Left ventricle myocardium inferior (tissue), 1 donor: ENCODE results near the gene XYLT1. TPM values are rescaled to one million over a fixed set of nuclear protein-coding genes. Genes with fewer than 3 reads are reported as not detected.

ENCODE experiments used
- DNase-seq: peaks from one replicate; pipeline ENCODE4 v3.0.0-alpha.2; 2020
- H3K27ac ChIP-seq: fragments of 200-600 bp; replicated peaks from 2 replicates; pipeline ENCODE4 v1.8.0; 2021
- H3K27me3 ChIP-seq: fragments of 200-600 bp; 2 replicates; pipeline ENCODE4 v1.8.0; 2021; ENCODE audit warnings: low read depth
- H3K36me3 ChIP-seq: fragments of 200-600 bp; 2 replicates; pipeline ENCODE4 v1.8.0; 2021
- H3K4me1 ChIP-seq: fragments of 200-600 bp; 2 replicates; pipeline ENCODE4 v1.8.0; 2021
- H3K4me3 ChIP-seq: fragments of 200-600 bp; 2 replicates; pipeline ENCODE4 v1.8.0; 2021; ENCODE audit warnings: mild to moderate bottlenecking, moderate library complexity
- H3K9me3 ChIP-seq: fragments of 200-600 bp; replicated peaks from 2 replicates; pipeline ENCODE4 v1.8.0; 2021
- intact Hi-C: fragments of 100-400 bp; cut with micrococcal nuclease; formaldehyde crosslinking; loops from one replicate; pipeline ENCODE4 v1.11.0; 2022
- total RNA-seq: library from RNA; stranded (reverse); fragmentation: NEBNext Ultra II Directional; extraction: Animal tissue kit (Norgen Biotek cat#: 25700); gene quantifications from one replicate; pipeline ENCODE4 v1.2.1, GENCODE V29; 2021
- TF ChIP-seq, protein P1 (sequence below): fragments of 200-600 bp; IDR thresholded peaks from 2 replicates; pipeline ENCODE4 v1.8.0; 2021; ENCODE audit warnings: antibody characterized with exemption, mild to moderate bottlenecking, borderline replicate concordance
- donor health status: DM: no; HTN: yes; CAD: no; lungs with severe emphysema.

XYLT1 gene
- total RNA-seq, 1 donor from 2014 or later = 1.4 TPM

DNA sequence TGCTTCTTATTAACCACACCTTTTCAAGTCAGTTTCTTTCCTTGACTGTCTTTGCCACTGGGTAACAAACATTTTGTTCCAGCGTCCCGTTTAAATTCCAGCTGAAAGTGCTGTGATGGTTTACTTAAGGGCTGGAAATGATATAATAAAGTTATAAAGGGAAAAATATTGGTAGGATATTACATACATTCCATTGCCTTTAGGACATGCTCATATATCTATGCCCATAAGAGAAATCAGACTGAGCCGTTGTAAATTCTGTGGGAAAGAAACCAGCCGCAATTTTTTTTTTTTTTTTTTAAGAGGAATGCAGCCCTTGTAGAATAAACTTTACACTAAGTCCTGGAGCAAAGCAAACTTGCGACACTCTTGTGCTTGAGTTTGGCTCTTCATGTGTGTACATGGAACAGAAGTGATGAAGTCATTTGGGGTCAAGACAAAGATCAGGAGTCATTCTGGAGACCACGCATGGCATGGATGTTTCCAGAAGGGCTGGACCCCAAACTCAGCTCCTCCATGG lies 210.9 kb downstream of the XYLT1 start:
- Histone ChIP-seq H3K27ac (no peak overlapping the region), H3K4me3 (no peak overlapping the region)
- TF ChIP-seq, protein P1, sequence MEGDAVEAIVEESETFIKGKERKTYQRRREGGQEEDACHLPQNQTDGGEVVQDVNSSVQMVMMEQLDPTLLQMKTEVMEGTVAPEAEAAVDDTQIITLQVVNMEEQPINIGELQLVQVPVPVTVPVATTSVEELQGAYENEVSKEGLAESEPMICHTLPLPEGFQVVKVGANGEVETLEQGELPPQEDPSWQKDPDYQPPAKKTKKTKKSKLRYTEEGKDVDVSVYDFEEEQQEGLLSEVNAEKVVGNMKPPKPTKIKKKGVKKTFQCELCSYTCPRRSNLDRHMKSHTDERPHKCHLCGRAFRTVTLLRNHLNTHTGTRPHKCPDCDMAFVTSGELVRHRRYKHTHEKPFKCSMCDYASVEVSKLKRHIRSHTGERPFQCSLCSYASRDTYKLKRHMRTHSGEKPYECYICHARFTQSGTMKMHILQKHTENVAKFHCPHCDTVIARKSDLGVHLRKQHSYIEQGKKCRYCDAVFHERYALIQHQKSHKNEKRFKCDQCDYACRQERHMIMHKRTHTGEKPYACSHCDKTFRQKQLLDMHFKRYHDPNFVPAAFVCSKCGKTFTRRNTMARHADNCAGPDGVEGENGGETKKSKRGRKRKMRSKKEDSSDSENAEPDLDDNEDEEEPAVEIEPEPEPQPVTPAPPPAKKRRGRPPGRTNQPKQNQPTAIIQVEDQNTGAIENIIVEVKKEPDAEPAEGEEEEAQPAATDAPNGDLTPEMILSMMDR = no peak

DNA sequence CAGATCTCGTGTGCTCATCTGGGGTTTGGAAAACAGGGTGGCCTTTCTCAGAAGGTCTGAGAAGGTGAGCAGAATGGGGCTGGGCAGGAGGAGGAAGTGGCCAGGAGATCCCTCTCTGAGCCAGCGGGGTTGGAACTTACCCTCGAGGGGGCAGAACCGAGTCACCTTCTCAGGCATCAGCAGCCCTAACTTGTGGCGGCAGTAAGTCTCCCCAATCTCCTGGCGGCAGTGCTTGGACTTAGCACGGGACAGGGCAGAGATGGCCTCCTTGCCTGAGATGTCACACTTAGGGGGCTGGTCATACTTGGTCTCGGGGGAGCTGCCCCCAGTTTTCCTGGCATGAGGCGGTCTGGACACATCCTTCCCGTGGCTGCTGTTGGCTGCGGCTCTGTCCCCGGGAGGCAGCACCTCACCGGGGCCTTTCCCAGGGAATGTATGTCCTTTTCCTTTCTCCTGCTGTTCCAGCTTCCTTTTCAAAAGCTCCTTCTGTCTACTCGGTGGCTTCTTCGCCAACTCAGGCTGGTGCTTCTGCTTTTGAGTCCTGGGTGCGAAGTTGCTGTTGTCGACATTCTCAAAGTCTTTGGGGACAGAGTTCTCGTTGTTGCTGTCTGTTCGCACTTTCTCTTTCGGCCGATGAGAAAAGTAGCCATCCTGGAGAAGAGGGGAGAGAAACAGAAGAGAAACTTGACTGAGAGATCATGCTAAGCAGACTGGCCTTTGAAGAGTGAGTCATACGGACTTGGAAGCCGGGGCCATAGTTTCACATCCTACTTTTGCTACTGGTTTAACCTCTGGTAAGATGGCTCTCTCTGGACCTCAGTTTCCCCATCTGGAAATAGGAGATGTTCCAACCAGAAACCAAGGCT lies 211.7 kb downstream of the XYLT1 start:
- Histone ChIP-seq H3K36me3 (no peaks in the 10 kb centered on the region), H3K9me3 (no peaks in the 10 kb centered on the region), H3K4me1 (no peaks in the 10 kb centered on the region), H3K4me3 (no peak overlapping the region), H3K27ac (no peak overlapping the region), H3K27me3 (no peaks in the 10 kb centered on the region)
- no peak for DNase-seq
- TF ChIP-seq, protein P1 = no peak
- intact Hi-C loops = no loop called here

More for the DNA sequence above, 210.9 kb downstream of the XYLT1 start:
- intact Hi-C loops = no loop called here
- Histone ChIP-seq H3K4me1 (no peaks in the 10 kb centered on the region), H3K36me3 (no peaks in the 10 kb centered on the region), H3K9me3 (no peaks in the 10 kb centered on the region), H3K27me3 (no peaks in the 10 kb centered on the region)
- no peak for DNase-seq

DNA sequence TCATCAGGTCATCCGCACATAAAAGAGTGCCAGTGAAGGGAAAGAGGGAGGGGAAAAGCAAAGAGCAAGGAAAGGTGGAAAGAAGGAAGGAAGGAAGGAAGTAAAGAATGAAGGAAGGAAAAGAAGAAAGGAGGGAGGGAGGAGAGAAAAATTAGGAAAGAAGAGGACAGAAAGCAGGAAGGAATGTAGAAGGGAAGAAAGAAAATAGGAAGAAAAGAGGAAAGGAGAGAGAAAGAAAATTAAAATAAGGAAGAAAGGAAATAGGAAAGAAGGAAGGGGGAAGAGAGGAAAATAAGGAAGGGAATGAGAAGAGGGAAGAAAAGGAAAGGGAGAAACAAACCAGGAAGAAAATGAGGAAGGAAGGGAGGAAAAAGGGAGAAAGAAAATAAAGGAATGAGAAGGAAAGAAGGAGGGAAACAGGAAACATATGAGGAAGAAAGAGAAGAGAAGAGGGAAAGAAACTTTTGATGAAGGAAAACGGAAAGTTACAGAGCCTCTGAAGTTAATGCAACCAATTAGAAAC lies 212.6 kb downstream of the XYLT1 start:
- no peak for DNase-seq
- TF ChIP-seq, protein P1 = no peak
- H3K27ac ChIP-seq = no peak overlapping the region
- H3K27me3 ChIP-seq = no peaks in the 10 kb centered on the region
- no peaks in the 10 kb centered on the region for H3K36me3 ChIP-seq
- intact Hi-C loops = no loop called here
- no peak overlapping the region for H3K4me3 ChIP-seq
- no peaks in the 10 kb centered on the region for H3K9me3 ChIP-seq
- H3K4me1 ChIP-seq = no peaks in the 10 kb centered on the region

DNA sequence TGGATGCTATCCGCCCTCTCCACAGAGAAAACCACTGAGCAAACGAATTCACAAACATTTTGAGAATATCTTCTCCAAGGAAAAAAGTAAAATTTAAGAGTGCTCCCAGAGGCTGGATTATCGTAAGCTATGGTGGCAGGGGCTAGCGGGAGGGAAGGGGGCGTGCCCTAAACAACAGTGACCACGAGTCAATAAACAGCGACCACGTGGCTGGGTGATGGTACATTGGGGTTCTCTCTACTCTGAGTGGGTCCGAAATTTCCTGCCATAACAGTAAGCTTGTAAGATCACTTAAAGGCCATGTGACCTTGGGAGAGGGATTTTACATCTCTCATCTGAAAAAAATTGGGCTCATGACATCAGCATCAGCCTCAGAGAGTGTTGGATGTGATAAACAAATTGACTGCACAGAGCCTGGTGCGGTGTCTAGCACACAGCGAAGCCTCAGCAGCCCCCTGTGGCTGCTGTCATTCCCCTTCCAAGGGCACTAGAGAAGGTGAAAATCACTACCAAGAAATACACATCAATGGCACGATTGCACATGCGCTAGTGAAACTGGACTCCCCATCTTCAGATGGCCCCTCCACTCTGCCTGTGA lies 213.2 kb downstream of the XYLT1 start:
- no peak for DNase-seq
- Histone ChIP-seq H3K4me3 (no peak overlapping the region), H3K27me3 (no peaks in the 10 kb centered on the region), H3K4me1 (no peaks in the 10 kb centered on the region), H3K27ac (no peak overlapping the region), H3K36me3 (no peaks in the 10 kb centered on the region), H3K9me3 (no peaks in the 10 kb centered on the region)
- TF ChIP-seq, protein P1 = no peak
- intact Hi-C loops = no loop called here

DNA sequence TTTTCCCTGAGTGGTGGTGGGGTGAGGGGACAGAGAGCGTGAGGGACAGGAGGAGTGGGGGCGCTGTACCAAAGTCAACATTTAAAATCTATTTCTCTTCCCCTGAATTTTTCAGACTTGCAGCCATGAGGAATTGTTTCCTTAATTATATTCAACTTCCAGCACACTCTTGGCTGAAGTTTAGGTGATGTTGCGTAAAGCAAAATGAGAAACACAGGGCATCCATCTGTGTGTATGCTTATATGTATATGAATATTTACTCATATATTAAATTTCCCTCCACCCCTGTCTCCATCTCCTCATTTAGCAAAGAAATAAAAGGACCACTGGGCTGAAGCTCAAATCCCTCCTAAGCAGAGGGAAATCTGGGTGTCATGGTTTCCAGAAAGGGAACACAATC lies 218.1 kb downstream of the XYLT1 start:
- Histone ChIP-seq H3K9me3 (no peaks in the 10 kb centered on the region), H3K4me3 (no peak overlapping the region), H3K36me3 (no peaks in the 10 kb centered on the region), H3K4me1 (no peaks in the 10 kb centered on the region), H3K27me3 (peaks cover 15% of the 10 kb centered on the region), H3K27ac (no peak overlapping the region)
- TF ChIP-seq, protein P1 = no peak
- DNase-seq = no peak
- intact Hi-C loops = no loop called here
